GM21825 (cell line): ENCODE measurements around the gene ADAD2.

ENCODE experiments used
- ATAC-seq: cut with Tn5 transposase; IDR thresholded peaks from one replicate; pipeline ENCODE4 v1.9.1; 2021; ENCODE audit warnings: mild to moderate bottlenecking, moderate library complexity; ENCODE audit not compliant: unreplicated experiment

ADAD2 gene

GRCh38 chr16:84190731-84191388 lies at the start of gene ADAD2:
ADAD2 (plus strand) TSS chr16:84191157; CDS start chr16:84191231, 74 bp downstream.
- ATAC-seq, result no peak

- ATAC-seq, result no peak
Observed at GRCh38 chr16:84143081-84143480, 47.9 kb upstream of the ADAD2 start.

GRCh38 chr16:84143784-84144199 lies 47.2 kb upstream of the ADAD2 start:
- no peak for ATAC-seq

DNA sequence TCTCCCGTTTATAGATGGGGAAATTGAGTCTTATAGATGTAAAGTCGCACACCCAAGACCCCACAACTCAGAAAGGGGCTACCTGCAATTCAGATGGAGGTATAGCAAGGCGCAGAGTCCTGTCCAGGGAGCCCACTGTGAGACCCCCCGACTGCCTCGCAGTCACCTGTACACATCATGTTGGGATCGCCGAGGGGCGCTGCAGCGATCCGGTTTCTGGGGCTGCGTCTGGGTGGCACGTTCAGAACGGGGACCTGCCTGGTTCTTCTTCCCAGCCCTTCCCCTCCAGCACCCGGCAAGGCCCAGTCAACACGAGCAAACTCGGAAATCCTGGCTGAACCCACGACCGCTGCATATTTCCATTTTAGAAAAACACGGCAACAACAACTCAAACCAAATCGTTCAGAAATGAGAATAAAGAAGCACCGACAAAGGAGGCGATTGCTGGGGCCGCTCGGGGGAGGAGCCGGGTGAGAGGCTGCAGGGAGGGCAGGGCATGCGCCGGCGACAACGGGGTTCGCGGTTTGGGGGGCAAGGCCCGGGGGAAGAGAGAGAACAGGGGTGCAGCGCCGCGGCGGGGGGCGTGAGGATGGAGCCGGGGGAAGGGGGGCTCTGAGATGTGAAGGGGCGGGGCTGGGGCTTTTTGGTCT lies 46.6 kb upstream of the ADAD2 start:
- ATAC-seq, result peak; percentile 29

DNA sequence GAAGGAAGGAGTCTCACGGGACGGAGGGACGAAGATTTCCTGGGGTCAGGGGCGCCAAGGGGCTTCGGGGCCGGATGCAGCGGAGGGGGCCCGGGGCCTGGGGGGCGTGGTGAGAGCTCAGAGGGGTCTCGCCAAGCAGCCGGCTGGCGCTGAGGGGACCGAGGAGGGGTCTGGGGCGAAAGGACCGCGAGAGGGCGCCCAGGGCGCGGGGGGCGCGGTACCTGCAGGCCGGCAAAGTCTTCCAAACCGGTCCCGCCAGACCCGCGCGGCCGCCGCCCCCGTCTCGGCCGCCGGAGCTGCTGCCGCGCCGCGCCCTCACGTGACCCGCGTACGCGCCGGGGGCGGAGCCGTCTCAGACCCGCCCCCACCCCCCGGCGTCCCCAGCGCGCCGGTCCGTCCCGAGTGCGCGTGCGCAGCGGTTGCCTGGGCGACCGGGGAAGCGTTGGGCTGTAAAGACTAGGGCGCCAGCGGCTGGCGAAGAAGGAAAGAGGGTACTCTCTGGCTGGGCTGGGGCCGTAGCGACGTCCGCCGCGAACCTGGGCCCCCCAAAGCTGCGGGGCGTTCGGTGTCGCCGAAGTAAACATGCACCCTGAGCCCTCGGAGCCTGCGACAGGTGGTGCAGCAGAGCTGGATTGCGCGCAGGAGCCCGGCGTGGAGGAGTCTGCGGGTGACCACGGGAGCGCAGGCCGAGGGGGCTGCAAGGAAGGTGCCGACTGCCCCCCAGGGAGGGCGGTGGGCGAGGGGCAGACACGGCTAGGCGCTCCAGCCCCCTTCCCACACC lies 45.9 kb upstream of the ADAD2 start, which contains the start of the genes DNAAF1 and HSDL1:
TSS of gene DNAAF1 (plus strand) at position 450 of the 781 bp plus-strand sequence. CDS start at position 583, 133 bp downstream.
TSS of gene HSDL1 (minus strand) at position 319 of the 781 bp plus-strand sequence. CDS start 13,856 bp downstream, outside the sequence.
- ATAC-seq, result peak; percentile 82

DNA sequence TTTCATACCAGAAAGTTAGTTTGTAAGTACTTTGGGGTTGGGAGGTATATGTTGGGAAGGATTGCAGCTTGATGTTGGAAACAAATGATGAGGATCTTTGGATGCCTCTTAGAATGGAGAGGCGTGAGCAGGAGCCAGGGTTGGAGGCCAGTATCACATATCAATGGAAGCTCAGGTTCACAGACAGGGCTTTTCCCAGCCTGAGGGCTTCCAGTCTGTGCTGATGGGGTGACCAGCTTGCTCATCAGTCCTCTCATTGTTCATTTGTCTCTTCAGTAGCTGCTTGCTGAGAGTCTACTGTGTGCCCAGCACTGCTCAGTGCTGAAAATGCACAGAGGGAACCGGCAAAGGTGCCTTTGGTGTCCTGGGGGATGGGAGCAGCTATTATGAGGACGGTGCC lies 40.0 kb upstream of the ADAD2 start:
- no peak for ATAC-seq

GRCh38 chr16:84153660-84154214 lies 37.2 kb upstream of the ADAD2 start:
- no peak for ATAC-seq

DNA sequence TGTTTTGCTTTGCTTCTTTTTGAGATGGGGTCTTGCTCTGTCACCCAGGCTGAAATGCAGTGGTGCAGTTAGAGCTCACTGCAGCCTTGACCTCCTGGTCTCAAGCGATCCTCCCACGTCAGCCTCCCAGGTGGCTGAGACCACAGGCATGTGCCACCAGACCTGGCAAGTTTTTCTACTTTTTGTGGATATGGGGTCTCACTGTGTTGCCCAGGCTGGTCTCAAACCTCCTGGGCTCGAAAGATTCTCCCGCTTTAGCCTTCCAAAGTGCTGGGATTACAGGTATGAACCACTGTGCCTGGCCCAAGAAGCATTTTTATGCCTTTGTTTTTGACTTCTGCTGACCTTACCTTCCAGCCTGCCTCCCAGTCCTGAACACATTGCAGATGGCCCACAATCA lies 35.7 kb upstream of the ADAD2 start:
- ATAC-seq, result no peak

DNA sequence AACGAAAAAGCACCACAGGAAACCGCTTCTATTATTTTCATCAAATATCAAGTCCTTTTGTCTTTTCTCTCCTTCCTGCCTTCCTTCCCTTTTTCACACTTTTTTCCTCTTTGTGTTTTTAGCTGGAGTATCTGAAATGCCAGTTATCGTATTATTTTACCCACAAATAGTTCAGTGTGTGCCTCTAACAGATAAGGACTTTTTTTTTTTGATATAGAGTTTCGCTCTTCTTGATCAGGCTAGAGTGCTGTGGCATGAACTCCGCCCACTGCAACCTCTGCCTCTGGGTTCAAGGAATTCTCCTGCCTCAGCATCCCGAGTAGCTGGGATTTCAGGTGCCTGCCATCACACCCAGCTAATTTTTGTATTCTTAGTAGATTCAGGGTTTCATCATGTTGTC lies 35.2 kb upstream of the ADAD2 start:
- ATAC-seq, result no peak

DNA sequence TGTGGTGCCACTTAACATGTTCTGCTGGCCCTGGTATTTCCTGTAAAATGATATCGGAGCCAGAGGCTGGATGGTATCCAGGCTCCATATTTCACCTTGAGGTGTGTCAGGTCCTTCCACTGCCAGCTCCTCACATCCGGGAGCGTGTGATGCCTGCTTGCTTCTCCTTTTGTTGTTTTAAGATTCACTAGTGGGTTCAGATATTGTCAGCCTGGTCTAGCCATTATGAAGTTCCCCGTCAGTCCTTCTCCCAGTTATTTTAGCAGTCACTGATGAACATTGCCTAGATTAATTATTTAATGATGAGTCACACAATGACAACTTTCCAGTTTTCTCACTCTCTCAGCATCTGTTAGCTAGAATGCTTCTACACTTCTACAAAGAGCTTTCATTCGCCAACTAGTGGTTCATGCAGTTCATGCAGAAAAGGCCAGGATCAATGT lies 34.6 kb upstream of the ADAD2 start:
- ATAC-seq, result no peak

GRCh38 chr16:84159007-84159406 lies 31.9 kb upstream of the ADAD2 start:
- ATAC-seq, result no peak

GRCh38 chr16:84159800-84160199 lies 31.2 kb upstream of the ADAD2 start:
- ATAC-seq, result no peak

- no peak for ATAC-seq
Observed at GRCh38 chr16:84161037-84161436, 29.9 kb upstream of the ADAD2 start.

- ATAC-seq, result no peak
Observed at GRCh38 chr16:84161801-84162200, 29.2 kb upstream of the ADAD2 start.

DNA sequence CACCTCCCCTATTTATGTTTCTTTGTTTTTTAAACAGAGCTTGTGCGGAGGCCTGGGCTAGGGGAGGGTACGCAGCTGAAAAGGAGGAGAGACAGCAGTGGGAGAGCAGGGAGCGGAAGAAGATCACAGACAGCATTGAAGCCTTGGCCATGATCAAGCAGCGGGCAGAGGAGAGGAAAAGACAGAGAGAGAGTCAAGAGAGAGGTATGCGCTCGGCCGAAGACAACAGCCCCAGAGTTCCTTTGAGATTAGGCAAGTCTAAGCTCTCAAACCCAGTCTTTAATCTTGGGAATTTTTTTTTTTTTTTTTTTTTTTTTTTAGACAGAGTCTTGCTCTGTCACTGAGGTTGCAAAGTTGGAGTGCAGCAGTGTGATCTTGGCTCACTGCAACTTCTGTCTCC lies 25.2 kb upstream of the ADAD2 start:
- ATAC-seq, result no peak

DNA sequence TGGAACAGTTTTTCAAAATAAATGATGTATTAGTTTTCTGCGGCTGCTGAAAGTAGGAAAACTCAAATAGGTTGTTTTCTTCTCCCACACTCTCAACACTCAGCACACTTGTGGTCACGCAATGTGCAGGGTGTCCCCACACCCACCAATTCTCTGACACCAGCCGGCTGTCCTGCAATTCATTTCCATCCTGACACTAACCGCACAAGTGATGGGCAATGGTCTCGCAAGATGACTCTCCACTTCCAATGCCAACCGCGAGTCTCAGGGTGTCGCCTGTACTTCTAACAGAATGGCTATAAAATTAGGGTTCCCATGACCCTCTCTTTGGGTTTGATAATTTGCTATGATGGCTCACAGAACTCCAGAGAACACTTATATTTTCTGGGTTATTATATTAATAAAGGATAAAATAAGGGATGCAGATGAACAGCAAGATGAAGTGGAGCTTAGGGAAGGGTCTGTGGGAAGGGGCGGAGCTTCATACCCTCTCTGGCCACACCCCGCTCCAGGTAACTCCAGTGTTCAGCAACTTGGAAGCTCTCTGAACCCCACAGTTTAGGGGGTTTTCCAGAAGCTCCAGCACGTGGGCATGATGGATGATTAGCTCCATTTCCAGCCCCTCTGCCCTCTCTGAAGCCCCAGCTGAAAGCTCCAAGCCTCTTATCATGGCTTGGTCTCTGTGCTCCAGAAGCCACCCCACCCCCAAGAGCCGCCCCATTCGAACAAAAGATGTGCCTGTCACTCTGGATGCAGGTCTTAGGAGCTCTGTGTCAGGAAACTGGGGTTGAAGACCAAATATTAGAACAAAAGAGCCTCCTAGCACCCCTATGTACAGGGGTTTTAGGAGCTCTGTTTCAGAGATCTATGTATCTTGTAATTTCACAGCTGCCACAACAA lies 23.9 kb upstream of the ADAD2 start:
- ATAC-seq, result no peak

DNA sequence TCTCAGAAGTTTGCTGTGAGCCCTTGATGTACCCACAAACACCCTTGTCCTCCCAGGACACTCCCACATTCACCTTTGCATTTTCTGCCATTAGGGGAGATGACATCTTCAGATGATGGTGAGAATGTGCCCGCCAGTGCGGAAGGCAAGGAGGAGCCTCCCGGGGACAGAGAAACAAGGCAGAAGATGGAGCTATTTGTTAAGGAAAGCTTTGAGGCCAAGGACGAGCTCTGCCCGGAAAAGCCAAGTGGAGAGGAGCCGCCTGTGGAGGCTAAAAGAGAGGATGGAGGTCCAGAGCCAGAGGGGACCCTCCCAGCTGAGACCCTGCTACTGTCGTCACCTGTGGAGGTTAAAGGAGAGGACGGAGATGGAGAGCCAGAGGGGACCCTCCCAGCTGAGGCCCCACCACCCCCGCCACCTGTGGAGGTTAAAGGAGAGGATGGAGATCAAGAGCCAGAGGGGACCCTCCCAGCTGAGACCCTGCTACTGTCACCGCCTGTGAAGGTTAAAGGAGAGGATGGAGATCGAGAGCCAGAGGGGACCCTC lies 21.1 kb upstream of the ADAD2 start:
- ATAC-seq, result no peak

DNA sequence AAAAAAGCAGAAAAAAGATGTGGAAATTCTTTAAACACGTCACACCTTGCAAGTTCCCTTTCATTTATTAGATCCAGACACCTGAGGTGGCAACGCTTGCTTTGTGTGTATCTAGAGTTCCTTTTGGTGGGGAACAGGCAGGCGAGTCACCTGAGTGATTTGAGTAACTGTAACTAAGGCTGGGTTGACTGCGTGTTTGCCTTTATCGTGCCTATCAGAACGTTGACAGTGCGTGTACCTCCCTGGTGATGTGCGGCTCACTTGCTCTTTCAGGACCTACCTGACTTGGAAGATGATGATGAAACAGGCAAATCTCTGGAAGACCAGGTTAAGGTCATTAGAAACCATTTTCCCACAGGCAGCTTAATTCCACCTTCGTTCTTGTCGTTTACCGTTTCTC lies 16.6 kb upstream of the ADAD2 start:
- no peak for ATAC-seq

DNA sequence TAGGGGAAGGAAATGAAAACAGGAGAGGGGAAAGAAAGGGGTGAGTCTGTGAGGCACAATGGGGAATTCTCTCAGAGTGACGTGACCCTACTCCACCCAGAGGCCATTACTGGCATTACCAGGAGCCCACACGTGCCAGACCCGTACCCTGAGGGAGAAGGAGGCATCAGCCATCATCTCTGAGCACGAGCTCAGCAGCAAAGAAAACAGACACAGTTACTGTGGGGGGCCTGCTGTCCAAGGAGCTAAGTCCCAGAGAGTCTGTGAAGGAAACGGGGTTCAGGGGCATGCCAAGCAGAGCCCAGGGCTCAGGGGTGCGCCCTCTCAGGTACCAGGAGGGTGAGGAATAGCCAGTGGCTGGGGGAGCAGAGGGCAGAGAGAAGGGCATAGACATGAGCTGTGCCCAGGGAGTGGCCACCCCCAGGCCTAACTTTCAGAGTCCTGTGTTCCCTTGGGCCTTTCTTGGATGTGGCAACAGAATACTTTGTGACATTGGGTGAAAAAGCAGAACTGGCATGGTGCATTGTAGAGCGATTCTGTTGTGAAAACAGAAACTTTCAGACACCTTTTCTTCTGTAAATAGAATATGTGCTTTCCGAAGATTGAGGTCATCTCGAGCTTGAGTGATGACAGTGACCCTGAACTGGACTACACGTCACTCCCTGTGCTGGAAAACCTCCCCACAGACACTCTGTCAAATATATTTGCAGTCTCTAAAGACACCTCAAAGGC lies 15.4 kb upstream of the ADAD2 start:
- ATAC-seq, result peak; percentile 70
